ENCODE data around the gene CAPN13. TPM values are rescaled to one million over a fixed set of nuclear protein-coding genes. Genes with fewer than 3 reads are reported as not detected.

CAPN13 gene
- total RNA-seq, 1 experiment from 2014 or later: not detected

DNA sequence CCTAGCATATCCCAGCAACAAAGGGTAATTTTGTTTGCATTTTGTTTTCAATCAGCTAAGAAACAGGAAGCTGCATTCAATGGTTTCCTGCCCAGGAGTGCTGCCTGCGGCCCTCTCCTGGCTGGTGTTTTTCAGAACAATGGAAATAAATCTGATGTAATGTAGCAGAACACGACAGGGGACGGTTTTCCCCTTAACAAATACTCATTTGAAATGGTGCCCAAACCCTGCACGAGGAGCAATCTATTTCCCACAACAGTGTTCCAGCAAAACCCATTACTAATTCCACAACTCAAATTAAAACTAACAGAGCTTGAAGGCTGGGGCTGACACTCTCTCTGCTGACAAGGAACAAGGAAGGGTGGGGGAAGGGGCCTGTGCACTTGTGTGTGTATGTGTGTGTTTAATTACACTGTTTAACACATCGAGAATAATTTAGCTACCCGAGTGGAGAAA is 8.7 kb downstream of the CAPN13 start:
- in situ Hi-C loops (cut with HindIII; ENCODE audit: low pct_unique_long_range_greater_than_20kb, low sequenced_read_pairs) (no loop called here), intact Hi-C loops (cut with micrococcal nuclease; ENCODE audit: unreplicated experiment) (no loop called here)
- Histone ChIP-seq H3K9me3 (ENCODE audit: control insufficient read depth, insufficient read depth, low read depth, low read length) (no peaks in the 10 kb centered on the region), H3K27ac (ENCODE audit: low read length) (no peak overlapping the region), H3K4me3 (ENCODE audit: low read depth in 2 of 2, low read length in 2 of 2) (no peak overlapping the region), H3K4me1 (ENCODE audit: control insufficient read depth, insufficient read depth, low read length) (no peaks in the 10 kb centered on the region), H3K27me3 (ENCODE audit: control insufficient read depth, insufficient read depth, low read length) (peaks cover 7% of the 10 kb centered on the region), H3K36me3 (ENCODE audit: control insufficient read depth, insufficient read depth, low read length) (no peaks in the 10 kb centered on the region)
- CTCF ChIA-PET: no interaction called here
- POLR2A ChIA-PET: no interaction called here
- no TSS peak for BruUV-seq (replicated peaks)
- ATAC-seq: no peak
- no peak for DNase-seq (ENCODE audit: low read depth, low spot score)
- no peak for TF ChIP-seq POLR2AphosphoS5 (IDR thresholded peaks at IDR 0.05; ENCODE audit: low read depth, low read length)
- TF ChIP-seq SIN3A (IDR thresholded peaks at IDR 0.05; ENCODE audit: borderline replicate concordance, insufficient read depth, low read depth, low read length): no peak
- no peak for TF ChIP-seq REST (IDR thresholded peaks at IDR 0.05; ENCODE audit: insufficient read depth in 1 of 2, low read depth in 2 of 2, low read length in 1 of 2)
- TF ChIP-seq, protein P1, sequence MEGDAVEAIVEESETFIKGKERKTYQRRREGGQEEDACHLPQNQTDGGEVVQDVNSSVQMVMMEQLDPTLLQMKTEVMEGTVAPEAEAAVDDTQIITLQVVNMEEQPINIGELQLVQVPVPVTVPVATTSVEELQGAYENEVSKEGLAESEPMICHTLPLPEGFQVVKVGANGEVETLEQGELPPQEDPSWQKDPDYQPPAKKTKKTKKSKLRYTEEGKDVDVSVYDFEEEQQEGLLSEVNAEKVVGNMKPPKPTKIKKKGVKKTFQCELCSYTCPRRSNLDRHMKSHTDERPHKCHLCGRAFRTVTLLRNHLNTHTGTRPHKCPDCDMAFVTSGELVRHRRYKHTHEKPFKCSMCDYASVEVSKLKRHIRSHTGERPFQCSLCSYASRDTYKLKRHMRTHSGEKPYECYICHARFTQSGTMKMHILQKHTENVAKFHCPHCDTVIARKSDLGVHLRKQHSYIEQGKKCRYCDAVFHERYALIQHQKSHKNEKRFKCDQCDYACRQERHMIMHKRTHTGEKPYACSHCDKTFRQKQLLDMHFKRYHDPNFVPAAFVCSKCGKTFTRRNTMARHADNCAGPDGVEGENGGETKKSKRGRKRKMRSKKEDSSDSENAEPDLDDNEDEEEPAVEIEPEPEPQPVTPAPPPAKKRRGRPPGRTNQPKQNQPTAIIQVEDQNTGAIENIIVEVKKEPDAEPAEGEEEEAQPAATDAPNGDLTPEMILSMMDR (IDR thresholded peaks at IDR 0.05): no peak
- TF ChIP-seq TCF7L2 (IDR thresholded peaks at IDR 0.05; ENCODE audit: low read depth, low read length): no peak

GRCh38 chr2:30797381-30798015 is 9.7 kb downstream of the CAPN13 start:
- ATAC-seq (no peak), DNase-seq (ENCODE audit: low read depth, low spot score) (no peak)
- Histone ChIP-seq H3K27me3 (ENCODE audit: control insufficient read depth, insufficient read depth, low read length) (peaks cover 8% of the 10 kb centered on the region), H3K4me1 (ENCODE audit: control insufficient read depth, insufficient read depth, low read length) (no peaks in the 10 kb centered on the region), H3K4me3 (ENCODE audit: low read depth in 2 of 2, low read length in 2 of 2) (no peak overlapping the region), H3K36me3 (ENCODE audit: control insufficient read depth, insufficient read depth, low read length) (no peaks in the 10 kb centered on the region), H3K9me3 (ENCODE audit: control insufficient read depth, insufficient read depth, low read depth, low read length) (no peaks in the 10 kb centered on the region), H3K27ac (ENCODE audit: low read length) (no peak overlapping the region)
- BruUV-seq (replicated peaks): no TSS peak
- intact Hi-C loops (cut with micrococcal nuclease; ENCODE audit: unreplicated experiment): no loop called here
- ChIA-PET POLR2A (no interaction called here), CTCF (no interaction called here)
- TF ChIP-seq REST (IDR thresholded peaks at IDR 0.05; ENCODE audit: insufficient read depth in 1 of 2, low read depth in 2 of 2, low read length in 1 of 2) (no peak), POLR2AphosphoS5 (IDR thresholded peaks at IDR 0.05; ENCODE audit: low read depth, low read length) (no peak), TCF7L2 (IDR thresholded peaks at IDR 0.05; ENCODE audit: low read depth, low read length) (no peak), SIN3A (IDR thresholded peaks at IDR 0.05; ENCODE audit: borderline replicate concordance, insufficient read depth, low read depth, low read length) (no peak)
- TF ChIP-seq, protein P1 (IDR thresholded peaks at IDR 0.05): no peak
- in situ Hi-C loops (cut with HindIII; ENCODE audit: low pct_unique_long_range_greater_than_20kb, low sequenced_read_pairs): no loop called here
